ENCODE results near the gene LIFR. TPM values are rescaled to one million over a fixed set of nuclear protein-coding genes. Genes with fewer than 3 reads are reported as not detected.

Gene LIFR
- total and polyA plus RNA-seq, 2 of the 4 experiments (the other 2 are of a cell fraction): 1.9 to 10.4 TPM

GRCh38 chr5:38494175-38494574 is 62.3 kb downstream of the LIFR start:
- intact Hi-C loops (cut with micrococcal nuclease) (no loop called here), in situ Hi-C loops (cut with MboI; ENCODE audit: low sequenced_read_pairs) (no loop called here), dilution Hi-C loops (cut with HindIII; ENCODE audit: low sequenced_read_pairs, unreplicated experiment) (no loop called here)
- Histone ChIP-seq H4K8ac (ENCODE audit: low read depth in 2 of 2, low read length in 2 of 2) (no peak overlapping the region), H3K27me3 (ENCODE audit: control insufficient read depth, insufficient read depth, low read length) (no peaks in the 10 kb centered on the region), H3K4ac (ENCODE audit: low read depth, low read length) (no peak overlapping the region), H3K79me1 (ENCODE audit: low read depth in 1 of 2, low read length in 2 of 2) (no peaks in the 10 kb centered on the region), H3K4me3 (ENCODE audit: insufficient read depth, low read depth, low read length) (no peak overlapping the region), H4K91ac (ENCODE audit: insufficient read depth, low read depth, low read length) (no peak overlapping the region), H2AK5ac (ENCODE audit: low read depth, low read length) (no peak overlapping the region), H4K5ac (ENCODE audit: low read depth, low read length) (no peak overlapping the region), H3K14ac (replicated peaks; ENCODE audit: low read depth, low read length) (no peak overlapping the region), H4K20me1 (ENCODE audit: insufficient read depth, low read length) (no peaks in the 10 kb centered on the region), H3K9ac (ENCODE audit: low read depth, low read length) (no peak overlapping the region), H2BK20ac (ENCODE audit: low read depth, low read length) (no peak overlapping the region), H2BK15ac (ENCODE audit: low read depth, low read length) (no peak overlapping the region), H3K9me1 (ENCODE audit: insufficient read depth, low read length) (no peaks in the 10 kb centered on the region; the same call in 1 of the 2 replicates), H2AK9ac (replicated peaks; ENCODE audit: low read depth, low read length, poor library complexity) (no peak overlapping the region), H3K4me1 (ENCODE audit: control insufficient read depth, insufficient read depth, low read length) (no peaks in the 10 kb centered on the region), H2AFZ (replicated peaks; ENCODE audit: low read length, poor library complexity) (no peak overlapping the region), H3K36me3 (ENCODE audit: control insufficient read depth, insufficient read depth, low read length) (peaks cover 17% of the 10 kb centered on the region), H3K56ac (ENCODE audit: extremely low read depth, insufficient read depth, low read length) (no peak overlapping the region), H3K18ac (ENCODE audit: low read depth, low read length) (no peak overlapping the region), H3K27ac (ENCODE audit: insufficient read depth, low read length) (no peak overlapping the region), H2BK5ac (ENCODE audit: low read depth, low read length, poor library complexity, severe bottlenecking) (no peak overlapping the region), H3K23ac (ENCODE audit: low read depth, low read length) (no peak overlapping the region), H3K4me2 (ENCODE audit: low read depth, low read length) (no peak overlapping the region), H2BK120ac (ENCODE audit: low read depth, low read length) (no peak overlapping the region), H3K9me3 (ENCODE audit: control insufficient read depth, insufficient read depth, low read length) (no peaks in the 10 kb centered on the region)
- DNase-seq (no peak), ATAC-seq (ENCODE audit: low read depth) (no peak)
- POLR2A ChIA-PET (ENCODE audit: unreplicated experiment): no interaction called here
- no peak for TF ChIP-seq RCOR1 (IDR thresholded peaks at IDR 0.05; ENCODE audit: insufficient replicate concordance, low read length)
- no peak for TF ChIP-seq CTCF (conservative IDR thresholded peaks at IDR 0.05; ENCODE audit: low read depth, low read length)
- TF ChIP-seq RFX5 (IDR thresholded peaks at IDR 0.05; ENCODE audit: low read depth, low read length): no peak
- no peak for TF ChIP-seq CHD1 (IDR thresholded peaks at IDR 0.05; ENCODE audit: low read depth, low read length)
- no peak for TF ChIP-seq CEBPB (IDR thresholded peaks at IDR 0.05; ENCODE audit: low read depth, low read length)
- TF ChIP-seq ELK1 (IDR thresholded peaks at IDR 0.05; ENCODE audit: borderline replicate concordance, low read depth, low read length): no peak
- no peak for TF ChIP-seq BHLHE40 (IDR thresholded peaks at IDR 0.05; ENCODE audit: low read depth, low read length)
- TF ChIP-seq MXI1 (IDR thresholded peaks at IDR 0.05; ENCODE audit: borderline replicate concordance, low read depth, low read length): no peak
- no peak for TF ChIP-seq FOS (IDR thresholded peaks at IDR 0.05; ENCODE audit: low read depth, low read length)
- no peak for TF ChIP-seq SMC3 (IDR thresholded peaks at IDR 0.05; ENCODE audit: low read depth, low read length)
- TF ChIP-seq MAFK (IDR thresholded peaks at IDR 0.05; ENCODE audit: low read depth, low read length): no peak
- TF ChIP-seq POLR2A (IDR thresholded peaks at IDR 0.05; ENCODE audit: low read depth, low read length): no peak
- no peak for TF ChIP-seq NFE2L2 (IDR thresholded peaks at IDR 0.05; ENCODE audit: low read depth, low read length)
- no peak for TF ChIP-seq RAD21 (IDR thresholded peaks at IDR 0.05; ENCODE audit: low read length)
- TF ChIP-seq USF2 (IDR thresholded peaks at IDR 0.05; ENCODE audit: low read depth, low read length): no peak
- TF ChIP-seq MAZ (IDR thresholded peaks at IDR 0.05; ENCODE audit: borderline replicate concordance, low read depth, low read length): no peak
- BruUV-seq (replicated peaks): no TSS peak
- 100% methylated on average over 1 of the region's 6 CpGs; no CpG with 5 or more reads in 1 of the 2 experiments for WGBS, 2 experiments (ENCODE audit: extremely low coverage in 2 of 2, insufficient read length in 1 of 2)
- CTCF ChIA-PET: no interaction called here
